Right lobe of liver (tissue), 6 donors: ENCODE results near the gene NPEPL1. TPM values are rescaled to one million over a fixed set of nuclear protein-coding genes. Genes with fewer than 3 reads are reported as not detected.

ENCODE experiments used
- ATAC-seq, 4 donors: fragments of 200-7000 bp; cut with Tn5 transposase; one replicate each; pipeline ENCODE4 v1.9.1; 2020; ENCODE audit warnings: mild to moderate bottlenecking in 4 of 4, moderate library complexity in 4 of 4
- DNase-seq, 3 donors: peaks; one replicate each; pipeline ENCODE4 v3.0.0-alpha.2; 2020
- H3K27ac ChIP-seq, 3 donors: fragments of 200-600 bp; one replicate each; pipeline ENCODE4 v1.8.0; 2022
- H3K27me3 ChIP-seq, 2 donors: fragments of 200-600 bp; one replicate each; pipeline ENCODE4 v1.8.0; 2022
- H3K36me3 ChIP-seq, 4 donors: fragments of 200-600 bp; sonication (generic) in 1 of 4; one replicate each; pipeline versions ENCODE4 v1.5.1 to v1.8.0; 2017 to 2022; ENCODE audit warnings: control low read depth in 1 of 4
- H3K4me1 ChIP-seq, 4 donors: fragments of 200-600 bp; sonication (generic) in 1 of 4; one replicate each; pipeline versions ENCODE4 v1.5.1 to v1.8.0; 2017 to 2022; ENCODE audit warnings: control low read depth in 1 of 4
- H3K4me3 ChIP-seq, 3 donors: fragments of 200-600 bp; one replicate each; pipeline ENCODE4 v1.8.0; 2022
- H3K9me3 ChIP-seq, 4 donors: fragments of 200-600 bp; sonication (generic) in 1 of 4; one replicate each; pipeline versions ENCODE4 v1.5.1 to v1.8.0; 2017 to 2022; ENCODE audit warnings: control low read depth in 1 of 4
- POLR2A ChIP-seq: fragments of 450-650 bp; IDR thresholded peaks from one replicate; pipeline ENCODE4 v1.6.1; 2017; ENCODE audit warnings: antibody characterized with exemption, mild to moderate bottlenecking
- WGBS: methylation state at CpG from one replicate; pipeline ENCODE4 v1.1.6; 2018; ENCODE audit warnings: low coverage, low lambda C conversion rate; ENCODE audit not compliant: insufficient coverage; ENCODE audit errors: missing lambda C conversion rate; 5-methylcytosine and 5-hydroxymethylcytosine counted together
- intact Hi-C, 2 donors: fragments of 100-400 bp; cut with DNase I; formaldehyde crosslinking; loops; one replicate each; pipeline versions ENCODE4 v1.11.2 to v1.14.1; 2022
- total RNA-seq, 6 experiments: library from RNA; depleted of rRNA in 2 of 6; stranded (reverse); fragments of >200 nt in 2 of 6; fragmentation: NEBNext Ultra II Directional in 3 of 6; extraction: Animal tissue kit (Norgen Biotek cat#: 25700) in 3 of 6; gene quantifications; one replicate each; pipeline versions ENCODE4 v1.1.0 to v1.2.4, GENCODE V29; 2016 to 2023
- TF ChIP-seq, protein P1 (sequence below), 4 donors: fragments of 200-600 bp in 3 of 4; fragments of 450-650 bp in 1 of 4; IDR thresholded peaks; one replicate each; pipeline versions ENCODE4 v1.5.1 to v1.8.0; 2016 to 2022; ENCODE audit warnings: antibody characterized with exemption in 4 of 4, mild to moderate bottlenecking in 2 of 4
- donor health status: DM: no; HTN: yes; CAD: no.
- donor health status: DM: no; HTN: no; CAD: no.
- donor health status: DM: no; HTN: no; CAD: no.
- donor health status: DM: no; HTN: yes; CAD: no.
- donor health status: DM: no; HTN: yes; CAD: no.

The NPEPL1 gene
- total RNA-seq, 6 experiments from 2014 or later: 7.7 to 13.9 (median 10.1) TPM

DNA sequence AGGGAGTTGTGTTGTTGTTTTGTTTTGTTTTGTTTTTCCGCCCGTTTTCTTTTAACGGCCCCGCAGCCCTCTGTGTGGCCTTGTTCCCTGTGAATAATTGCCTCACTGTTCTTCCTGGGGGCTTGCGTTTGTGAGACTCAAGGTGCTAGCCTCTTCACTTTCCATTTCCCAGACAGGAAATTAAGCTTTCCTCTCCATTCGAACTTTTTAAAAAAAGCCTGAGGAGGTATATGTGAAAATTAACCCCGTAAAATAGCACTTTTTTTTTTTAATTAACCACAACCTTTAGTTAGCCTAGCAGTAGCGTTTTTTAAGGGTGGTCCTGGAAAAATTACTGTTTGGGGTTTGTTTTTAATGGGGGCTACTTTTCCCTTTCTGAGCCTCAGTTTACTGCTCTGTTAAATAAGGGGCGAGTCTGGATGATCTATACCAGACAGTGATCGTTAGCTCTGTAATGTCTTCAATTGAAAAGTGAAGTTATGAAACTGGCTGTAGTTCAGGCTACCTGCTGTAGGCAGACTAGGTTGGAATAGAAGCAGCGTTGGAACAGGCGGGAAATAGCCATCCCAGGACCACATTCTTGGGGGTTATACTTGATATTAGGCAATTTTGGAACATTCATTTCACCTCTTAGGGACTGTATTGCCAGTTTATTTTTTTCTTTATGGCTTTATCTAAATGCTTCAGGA, 39.9 kb upstream of the NPEPL1 start:
- no peaks in the 10 kb centered on the region for H3K36me3 ChIP-seq
- peak overlapping the region; percentile 95 to 97 (median 96) for H3K4me3 ChIP-seq
- WGBS: 4% methylated on average over 12 of the region's 12 CpGs
- no peak for TF ChIP-seq POLR2A
- TF ChIP-seq, protein P1, sequence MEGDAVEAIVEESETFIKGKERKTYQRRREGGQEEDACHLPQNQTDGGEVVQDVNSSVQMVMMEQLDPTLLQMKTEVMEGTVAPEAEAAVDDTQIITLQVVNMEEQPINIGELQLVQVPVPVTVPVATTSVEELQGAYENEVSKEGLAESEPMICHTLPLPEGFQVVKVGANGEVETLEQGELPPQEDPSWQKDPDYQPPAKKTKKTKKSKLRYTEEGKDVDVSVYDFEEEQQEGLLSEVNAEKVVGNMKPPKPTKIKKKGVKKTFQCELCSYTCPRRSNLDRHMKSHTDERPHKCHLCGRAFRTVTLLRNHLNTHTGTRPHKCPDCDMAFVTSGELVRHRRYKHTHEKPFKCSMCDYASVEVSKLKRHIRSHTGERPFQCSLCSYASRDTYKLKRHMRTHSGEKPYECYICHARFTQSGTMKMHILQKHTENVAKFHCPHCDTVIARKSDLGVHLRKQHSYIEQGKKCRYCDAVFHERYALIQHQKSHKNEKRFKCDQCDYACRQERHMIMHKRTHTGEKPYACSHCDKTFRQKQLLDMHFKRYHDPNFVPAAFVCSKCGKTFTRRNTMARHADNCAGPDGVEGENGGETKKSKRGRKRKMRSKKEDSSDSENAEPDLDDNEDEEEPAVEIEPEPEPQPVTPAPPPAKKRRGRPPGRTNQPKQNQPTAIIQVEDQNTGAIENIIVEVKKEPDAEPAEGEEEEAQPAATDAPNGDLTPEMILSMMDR (IDR thresholded peaks at IDR 0.05): no peak
- H3K4me1 ChIP-seq: peaks cover 0 to 40% (median 4%) of the 10 kb centered on the region in 4 donors
- H3K9me3 ChIP-seq: no peaks in the 10 kb centered on the region
- H3K27ac ChIP-seq: peak overlapping the region; percentile 93 to 95 (median 94)
- intact Hi-C loops: no loop called here
- H3K27me3 ChIP-seq: no peaks in the 10 kb centered on the region
- DNase-seq: no peak
- no peak for ATAC-seq

DNA sequence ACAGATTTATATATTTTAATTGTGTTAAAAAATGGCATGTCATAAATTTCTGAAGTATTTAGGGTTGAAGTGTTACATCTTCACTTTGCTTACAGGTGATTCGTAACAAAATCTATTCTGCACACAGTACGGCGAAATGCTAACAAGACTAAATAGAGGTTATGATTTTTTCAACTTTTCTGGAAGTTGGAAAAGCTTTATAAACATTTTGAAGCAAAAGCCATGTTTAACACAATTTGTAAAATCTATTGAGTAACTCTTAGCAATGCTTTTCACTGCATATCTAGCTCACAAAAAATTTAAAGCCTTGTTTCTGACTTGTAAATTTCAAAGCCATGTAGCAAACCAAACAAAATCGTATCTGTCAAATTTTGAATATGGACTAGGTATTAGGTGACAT, 38.3 kb upstream of the NPEPL1 start:
- Histone ChIP-seq H3K4me3 (no peak overlapping the region), H3K27me3 (no peaks in the 10 kb centered on the region), H3K27ac (no peak overlapping the region), H3K4me1 (peaks cover 0 to 40% (median 4%) of the 10 kb centered on the region in 4 donors), H3K9me3 (no peaks in the 10 kb centered on the region), H3K36me3 (no peaks in the 10 kb centered on the region)
- no peak for ATAC-seq
- intact Hi-C loops: no loop called here
- 85% methylated on average over 4 of the region's 4 CpGs for WGBS
- DNase-seq: no peak
- no peak for TF ChIP-seq POLR2A
- TF ChIP-seq, protein P1 (IDR thresholded peaks at IDR 0.05): no peak

DNA sequence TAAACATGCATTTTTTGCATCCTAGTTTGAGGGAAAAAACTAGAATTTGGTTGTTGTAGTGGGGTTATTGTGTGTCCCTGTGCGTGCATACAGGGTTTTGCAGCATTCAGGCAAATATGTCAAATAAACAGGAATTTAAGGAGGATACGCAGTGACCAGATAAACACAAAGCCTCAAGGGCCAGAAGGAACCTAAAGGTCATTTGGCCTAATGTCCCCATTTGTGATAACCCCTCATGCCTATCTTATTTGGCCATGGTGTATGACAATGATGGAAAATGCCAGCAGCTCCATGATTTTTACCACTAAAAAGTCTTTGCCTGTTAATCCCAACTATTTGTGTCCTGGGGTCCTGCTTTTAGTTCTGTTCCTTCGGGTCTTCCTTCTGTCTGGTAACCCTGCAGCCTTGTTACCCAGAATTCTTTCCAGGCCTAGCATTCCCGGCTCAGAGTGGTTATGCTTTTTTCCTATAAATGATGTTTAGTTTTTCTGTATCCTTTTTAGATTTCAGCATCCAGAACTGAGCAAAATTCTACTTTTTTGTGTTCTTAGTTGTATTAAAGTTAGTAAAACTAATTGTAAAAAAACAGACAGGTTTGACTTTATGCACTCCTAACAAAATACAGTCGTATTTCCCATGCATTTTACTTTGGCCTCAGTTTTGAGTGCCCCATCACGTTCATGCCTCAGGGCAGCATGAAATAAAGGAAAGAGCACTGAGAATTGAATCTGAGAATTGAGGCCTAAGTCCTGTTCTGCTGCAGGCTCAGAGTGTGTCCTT, 37.1 kb upstream of the NPEPL1 start:
- no peak for DNase-seq
- ATAC-seq: no peak
- Histone ChIP-seq H3K27ac (no peak overlapping the region), H3K36me3 (no peaks in the 10 kb centered on the region), H3K4me1 (peaks cover 0 to 40% (median 4%) of the 10 kb centered on the region in 4 donors), H3K4me3 (no peak overlapping the region), H3K9me3 (no peaks in the 10 kb centered on the region), H3K27me3 (no peaks in the 10 kb centered on the region)
- TF ChIP-seq POLR2A: no peak
- TF ChIP-seq, protein P1 (IDR thresholded peaks at IDR 0.05): no peak
- 68% methylated on average over 5 of the region's 6 CpGs for WGBS
- intact Hi-C loops: no loop called here

DNA sequence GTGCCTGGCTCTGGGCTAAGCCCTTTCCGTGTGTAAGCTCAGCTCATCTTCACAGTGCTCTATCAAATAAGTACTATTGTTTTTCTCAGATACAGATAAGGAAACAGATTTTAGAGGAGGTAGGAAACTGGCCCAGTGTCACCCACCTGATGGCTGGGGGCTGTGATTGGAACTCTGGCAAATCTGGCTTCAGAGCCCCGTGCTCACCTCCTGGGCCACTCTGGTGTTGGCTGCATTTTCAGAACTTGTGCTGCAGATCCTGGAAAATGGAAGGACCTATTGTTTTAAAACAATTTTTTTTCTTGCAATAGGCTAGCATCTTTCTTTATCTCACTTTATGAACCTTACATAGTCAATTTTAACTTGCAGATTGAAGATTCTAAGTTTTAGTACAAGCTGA, 35.8 kb upstream of the NPEPL1 start:
- no peak for ATAC-seq
- 70% methylated on average over 2 of the region's 2 CpGs for WGBS
- Histone ChIP-seq H3K4me1 (peaks cover 0 to 40% (median 4%) of the 10 kb centered on the region in 4 donors), H3K27ac (no peak overlapping the region), H3K9me3 (no peaks in the 10 kb centered on the region), H3K4me3 (no peak overlapping the region), H3K27me3 (no peaks in the 10 kb centered on the region), H3K36me3 (peaks cover 0 to 6% (median 0%) of the 10 kb centered on the region in 4 donors)
- DNase-seq: no peak
- intact Hi-C loops: no loop called here
- TF ChIP-seq, protein P1 (IDR thresholded peaks at IDR 0.05): no peak
- TF ChIP-seq POLR2A: no peak
